ENCODE measurements around the gene CCNE1.

- no peak for TF ChIP-seq EZH2 (IDR thresholded peaks at IDR 0.05; ENCODE audit: low read length)
- TF ChIP-seq, protein P1, sequence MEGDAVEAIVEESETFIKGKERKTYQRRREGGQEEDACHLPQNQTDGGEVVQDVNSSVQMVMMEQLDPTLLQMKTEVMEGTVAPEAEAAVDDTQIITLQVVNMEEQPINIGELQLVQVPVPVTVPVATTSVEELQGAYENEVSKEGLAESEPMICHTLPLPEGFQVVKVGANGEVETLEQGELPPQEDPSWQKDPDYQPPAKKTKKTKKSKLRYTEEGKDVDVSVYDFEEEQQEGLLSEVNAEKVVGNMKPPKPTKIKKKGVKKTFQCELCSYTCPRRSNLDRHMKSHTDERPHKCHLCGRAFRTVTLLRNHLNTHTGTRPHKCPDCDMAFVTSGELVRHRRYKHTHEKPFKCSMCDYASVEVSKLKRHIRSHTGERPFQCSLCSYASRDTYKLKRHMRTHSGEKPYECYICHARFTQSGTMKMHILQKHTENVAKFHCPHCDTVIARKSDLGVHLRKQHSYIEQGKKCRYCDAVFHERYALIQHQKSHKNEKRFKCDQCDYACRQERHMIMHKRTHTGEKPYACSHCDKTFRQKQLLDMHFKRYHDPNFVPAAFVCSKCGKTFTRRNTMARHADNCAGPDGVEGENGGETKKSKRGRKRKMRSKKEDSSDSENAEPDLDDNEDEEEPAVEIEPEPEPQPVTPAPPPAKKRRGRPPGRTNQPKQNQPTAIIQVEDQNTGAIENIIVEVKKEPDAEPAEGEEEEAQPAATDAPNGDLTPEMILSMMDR (optimal IDR thresholded peaks at IDR 0.05 in 1 of 3, IDR thresholded peaks at IDR 0.05 in 1 of 3, conservative IDR thresholded peaks at IDR 0.05 in 1 of 3; ENCODE audit: extremely low read depth in 1 of 3, insufficient read depth in 2 of 3, low read length in 3 of 3) = no peak
Measured at GRCh38 chr19:29763196-29763595, 48.6 kb upstream of the CCNE1 start.

Measured in keratinocyte (primary cell).